GM12891 (cell line): ENCODE data around the gene TAP2.

Experiments
- POLR2A ChIP-seq: IDR thresholded peaks from 2 replicates; pipeline ENCODE4 v1.6.1; 2011; ENCODE audit warnings: low read depth, low read length, control low read depth
- TAF1 ChIP-seq: IDR thresholded peaks from 2 replicates; pipeline ENCODE4 v1.6.1; 2011; ENCODE audit warnings: low read depth, low read length, control low read depth

DNA sequence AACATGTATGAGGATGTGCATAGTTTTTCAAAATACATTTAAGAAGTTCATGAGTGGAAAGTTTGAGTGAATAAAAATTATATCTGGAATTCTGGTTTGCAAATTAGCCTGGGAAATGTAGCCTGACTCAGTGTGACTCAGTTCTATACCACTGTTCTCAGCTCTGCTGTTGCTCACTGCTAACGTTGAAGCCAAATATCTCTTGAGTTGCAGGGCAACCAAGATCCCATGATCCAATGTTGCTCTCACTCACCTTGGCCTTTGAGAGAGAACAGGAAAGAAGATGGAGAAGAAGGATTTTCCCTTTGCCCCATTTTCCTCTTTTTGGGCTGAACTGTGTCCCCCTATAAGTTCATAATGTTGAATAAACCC is 44.3 kb upstream of the TAP2 start:
- TF ChIP-seq TAF1 (no peak), POLR2A (no peak)
